Smooth muscle cell (in vitro differentiated cells): ENCODE data around the gene SNTG2. TPM values are rescaled to one million over a fixed set of nuclear protein-coding genes. Genes with fewer than 3 reads are reported as not detected.

Experiments
- DNase-seq: peaks from one replicate; lab custom pipeline; 2025; ENCODE audit not compliant: unreplicated experiment; lab: John Stamatoyannopoulos, UW
- H2AFZ ChIP-seq: fragments of 200-600 bp; sonication (generic); 2 replicates; pipeline ENCODE4 v1.6.0; 2016; ENCODE audit warnings: antibody characterized with exemption, low read depth, mild to moderate bottlenecking
- H3F3A ChIP-seq: fragments of 200-600 bp; sonication (generic); 2 replicates; pipeline ENCODE4 v1.6.0; 2017; ENCODE audit warnings: antibody characterized with exemption, low read depth
- H3K27ac ChIP-seq: fragments of 200-600 bp; sonication (generic); 2 replicates; pipeline ENCODE4 v1.5.1; 2016; ENCODE audit warnings: low read depth, mild to moderate bottlenecking
- H3K27me3 ChIP-seq: fragments of 200-600 bp; sonication (generic); 2 replicates; pipeline ENCODE4 v1.6.1; 2016; ENCODE audit warnings: low read depth, mild to moderate bottlenecking
- H3K36me3 ChIP-seq: fragments of 200-600 bp; sonication (generic); 2 replicates; pipeline ENCODE4 v1.5.1; 2016; ENCODE audit warnings: low read depth
- H3K4me1 ChIP-seq: fragments of 200-600 bp; sonication (generic); 2 replicates; pipeline ENCODE4 v1.5.1; 2016; ENCODE audit warnings: low read depth
- H3K4me2 ChIP-seq: fragments of 200-600 bp; sonication (generic); 2 replicates; pipeline ENCODE4 v1.6.0; 2016; ENCODE audit warnings: mild to moderate bottlenecking
- H3K4me3 ChIP-seq: fragments of 200-600 bp; sonication (generic); 2 replicates; pipeline ENCODE4 v1.5.1; 2016; ENCODE audit warnings: mild to moderate bottlenecking
- H3K79me2 ChIP-seq: fragments of 200-600 bp; sonication (generic); 2 replicates; pipeline ENCODE4 v1.6.0; 2016; ENCODE audit warnings: low read depth, mild to moderate bottlenecking
- H3K9ac ChIP-seq: fragments of 200-600 bp; sonication (generic); 2 replicates; pipeline ENCODE4 v1.6.0; 2016; ENCODE audit warnings: low read depth
- H3K9me3 ChIP-seq: fragments of 200-600 bp; sonication (generic); replicated peaks from 2 replicates; pipeline ENCODE4 v1.5.1; 2016; ENCODE audit warnings: low read depth
- H4K20me1 ChIP-seq: fragments of 200-600 bp; sonication (generic); 2 replicates; pipeline ENCODE4 v1.6.0; 2016; ENCODE audit warnings: low read depth
- CTCF ChIP-seq: fragments of 200-600 bp; sonication (generic); IDR thresholded peaks from 2 replicates; pipeline ENCODE4 v1.5.1; 2017; ENCODE audit warnings: borderline replicate concordance, mild to moderate bottlenecking, antibody characterized with exemption; ENCODE audit not compliant: insufficient read depth, poor library complexity, severe bottlenecking
- WGBS: methylation state at CpG from one replicate; pipeline ENCODE4 v1.1.7; 2016; ENCODE audit warnings: low lambda C conversion rate; 5-methylcytosine and 5-hydroxymethylcytosine counted together
- polyA plus RNA-seq: library from polyadenylated mRNA; unstranded; fragments of >200 nt; fragmentation: Nextera tagmentation; extraction: Ambion mirVana; gene quantifications from 2 replicates; pipeline ENCODE4 v1.2.1, GENCODE V29; 2016
- total RNA-seq: library from RNA; depleted of rRNA; stranded (reverse); fragments of >200 nt; gene quantifications from 2 replicates; pipeline ENCODE4 v1.2.3, GENCODE V29; 2014

The SNTG2 gene
- total and polyA plus RNA-seq, 2 experiments from 2014 or later: 0.56 TPM; not detected in 1

DNA sequence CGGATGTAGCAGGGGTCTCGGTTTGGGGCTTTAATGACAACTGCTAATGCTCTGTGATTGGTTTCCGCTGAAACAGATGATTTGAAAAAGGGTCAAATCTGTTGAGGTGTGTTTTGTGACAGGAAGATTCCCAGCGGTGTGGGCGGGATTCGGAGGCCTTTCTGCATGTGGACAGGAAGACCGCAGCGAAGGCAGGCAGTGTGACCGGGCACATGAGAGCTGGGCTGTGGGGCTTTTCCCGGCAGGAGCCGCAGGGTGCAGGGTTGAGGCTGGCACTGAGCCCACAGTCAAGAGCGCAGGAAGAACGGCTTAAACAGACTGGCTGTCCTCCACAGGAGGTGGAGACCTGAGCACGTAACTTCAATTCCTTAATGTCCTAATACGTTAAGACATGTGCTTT, 282.6 kb downstream of the SNTG2 start:
- no peak for DNase-seq
- H3F3A ChIP-seq: no peaks in the 10 kb centered on the region
- H3K4me1 ChIP-seq: no peaks in the 10 kb centered on the region
- no peaks in the 10 kb centered on the region for H3K9me3 ChIP-seq
- H3K4me2 ChIP-seq: no peak overlapping the region
- no peaks in the 10 kb centered on the region for H3K27me3 ChIP-seq
- no peak overlapping the region for H3K4me3 ChIP-seq
- no peaks in the 10 kb centered on the region for H3K36me3 ChIP-seq
- no peak overlapping the region for H2AFZ ChIP-seq
- no peak overlapping the region for H3K27ac ChIP-seq
- H3K79me2 ChIP-seq: no peaks in the 10 kb centered on the region
- no peaks in the 10 kb centered on the region for H4K20me1 ChIP-seq
- no peak overlapping the region for H3K9ac ChIP-seq
- WGBS: 95% methylated on average over 15 of the region's 15 CpGs
- TF ChIP-seq CTCF: no peak

GRCh38 chr2:1234731-1235308, 284.2 kb downstream of the SNTG2 start:
- H3F3A ChIP-seq: no peaks in the 10 kb centered on the region
- no peak for TF ChIP-seq CTCF
- H4K20me1 ChIP-seq: no peaks in the 10 kb centered on the region
- H2AFZ ChIP-seq: no peak overlapping the region
- H3K9ac ChIP-seq: no peak overlapping the region
- H3K9me3 ChIP-seq: no peaks in the 10 kb centered on the region
- no peaks in the 10 kb centered on the region for H3K36me3 ChIP-seq
- no peak for DNase-seq
- no peak overlapping the region for H3K4me2 ChIP-seq
- H3K4me1 ChIP-seq: no peaks in the 10 kb centered on the region
- H3K27me3 ChIP-seq: no peaks in the 10 kb centered on the region
- no peaks in the 10 kb centered on the region for H3K79me2 ChIP-seq
- 86% methylated on average over 10 of the region's 13 CpGs for WGBS
- no peak overlapping the region for H3K4me3 ChIP-seq
- no peak overlapping the region for H3K27ac ChIP-seq

DNA sequence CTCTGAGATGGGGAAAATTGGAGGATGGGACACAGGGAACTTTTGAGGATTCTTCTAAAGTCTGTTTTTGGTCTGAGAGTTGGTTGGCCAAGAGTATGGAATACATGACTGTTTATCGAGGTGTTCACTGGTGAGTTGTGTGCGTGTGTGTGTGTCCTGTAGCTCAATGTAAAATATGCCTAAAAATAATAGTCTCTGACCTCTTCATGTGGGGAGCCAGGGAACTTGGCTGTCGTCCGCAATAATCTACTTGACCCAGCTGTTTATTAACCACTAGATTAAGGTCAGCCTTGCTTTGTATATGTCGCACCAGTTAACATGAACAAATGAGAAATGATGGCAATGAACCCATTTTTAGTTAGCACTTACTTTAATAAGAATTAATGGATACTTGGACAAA, 285.2 kb downstream of the SNTG2 start:
- H3K9ac ChIP-seq: no peak overlapping the region
- WGBS: 96% methylated on average over 5 of the region's 5 CpGs

More for the DNA sequence above, 285.2 kb downstream of the SNTG2 start:
- Histone ChIP-seq H3K4me3 (no peak overlapping the region), H2AFZ (no peak overlapping the region), H3K9me3 (no peaks in the 10 kb centered on the region), H3K27me3 (no peaks in the 10 kb centered on the region), H3K36me3 (no peaks in the 10 kb centered on the region), H3F3A (no peaks in the 10 kb centered on the region), H4K20me1 (no peaks in the 10 kb centered on the region), H3K27ac (no peak overlapping the region), H3K4me1 (no peaks in the 10 kb centered on the region), H3K4me2 (no peak overlapping the region), H3K79me2 (no peaks in the 10 kb centered on the region)
- no peak for TF ChIP-seq CTCF
- no peak for DNase-seq
